GM23338 (cell line): Measurements from ENCODE around the gene C6orf136. TPM values are rescaled to one million over a fixed set of nuclear protein-coding genes. Genes with fewer than 3 reads are reported as not detected.
A peak's percentile ranks its signal among the peaks of the same experiment; 100 is the strongest.

Experiments
- ATAC-seq: fragments of 200-7000 bp; cut with Tn5 transposase; 3 replicates; pipeline ENCODE4 v1.9.1; 2020
- DNase-seq: peaks from one replicate; pipeline ENCODE4 v3.0.0-alpha.2; 2015; ENCODE audit warnings: low spot score
- H2AFZ ChIP-seq: fragments of 200-600 bp; sonication (generic); 2 replicates; pipeline ENCODE4 v1.8.0; 2016; ENCODE audit warnings: antibody characterized with exemption, mild to moderate bottlenecking, moderate library complexity
- H3F3A ChIP-seq: fragments of 200-600 bp; sonication (generic); replicated peaks from 2 replicates; pipeline ENCODE4 v1.8.0; 2017; ENCODE audit warnings: antibody characterized with exemption, mixed run types, low read depth
- H3K27ac ChIP-seq: fragments of 200-600 bp; sonication (generic); 2 replicates; pipeline ENCODE4 v1.6.1; 2016; ENCODE audit warnings: low read depth
- H3K27me3 ChIP-seq: fragments of 200-600 bp; sonication (generic); 2 replicates; pipeline ENCODE4 v1.8.0; 2016; ENCODE audit warnings: mild to moderate bottlenecking, mixed run types, moderate library complexity; ENCODE audit not compliant: insufficient read depth
- H3K36me3 ChIP-seq: fragments of 200-600 bp; sonication (generic); 2 replicates; pipeline ENCODE4 v1.8.0; 2016; ENCODE audit warnings: mild to moderate bottlenecking; ENCODE audit not compliant: insufficient read depth
- H3K4me1 ChIP-seq: fragments of 200-600 bp; sonication (generic); 2 replicates; pipeline ENCODE4 v1.8.0; 2016; ENCODE audit warnings: mild to moderate bottlenecking, moderate library complexity; ENCODE audit not compliant: insufficient read depth
- H3K4me2 ChIP-seq: fragments of 200-600 bp; sonication (generic); 2 replicates; pipeline ENCODE4 v1.7.1; 2017; ENCODE audit warnings: mixed run types
- H3K4me3 ChIP-seq: fragments of 200-600 bp; sonication (generic); 2 replicates; pipeline ENCODE4 v1.6.1; 2016; ENCODE audit warnings: mixed run types
- H3K79me2 ChIP-seq: fragments of 200-600 bp; sonication (generic); replicated peaks from 2 replicates; pipeline ENCODE4 v1.8.0; 2017; ENCODE audit warnings: mild to moderate bottlenecking; ENCODE audit not compliant: insufficient read depth
- H3K9me2 ChIP-seq: fragments of 200-600 bp; sonication (generic); 2 replicates; pipeline ENCODE4 v1.8.0; 2017; ENCODE audit not compliant: insufficient read depth
- H4K20me1 ChIP-seq: fragments of 200-600 bp; sonication (generic); replicated peaks from 2 replicates; pipeline ENCODE4 v1.8.0; 2017; ENCODE audit warnings: mild to moderate bottlenecking; ENCODE audit not compliant: insufficient read depth
- H3K27ac Mint-ChIP-seq: 2 replicates; pipeline ENCODE4 v1.8.0; 2020; ENCODE audit warnings: inconsistent platforms, mild to moderate bottlenecking, moderate library complexity, mixed read lengths
- H3K27me3 Mint-ChIP-seq: 3 replicates; pipeline ENCODE4 v1.8.0; 2022; ENCODE audit warnings: low read depth, mild to moderate bottlenecking, moderate library complexity, mixed read lengths, inconsistent platforms; ENCODE audit not compliant: insufficient read depth, poor library complexity
- H3K36me3 Mint-ChIP-seq: 3 replicates; pipeline ENCODE4 v1.8.0; 2021; ENCODE audit warnings: low read depth, mild to moderate bottlenecking, inconsistent platforms, moderate library complexity, mixed read lengths
- H3K4me1 Mint-ChIP-seq: 3 replicates; pipeline ENCODE4 v1.8.0; 2020; ENCODE audit warnings: mild to moderate bottlenecking, inconsistent platforms, mixed read lengths
- H3K4me3 Mint-ChIP-seq: 3 replicates; pipeline ENCODE4 v1.8.0; 2021; ENCODE audit warnings: moderate library complexity, mild to moderate bottlenecking, inconsistent platforms, mixed read lengths
- H3K9me3 Mint-ChIP-seq: 3 replicates; pipeline ENCODE4 v1.8.0; 2020; ENCODE audit warnings: moderate library complexity, mild to moderate bottlenecking, inconsistent platforms, mixed read lengths
- CTCF ChIP-seq, 2 experiments: fragments of 200-600 bp in 1 of 2; sonication (generic) in 1 of 2; conservative IDR thresholded peaks; 2 replicates each; pipeline versions ENCODE4 v1.5.1 to v1.6.1; 2016 to 2017; ENCODE audit warnings: antibody characterized with exemption in 2 of 2, low read depth in 2 of 2, mild to moderate bottlenecking in 2 of 2, moderate library complexity in 1 of 2
- NANOG ChIP-seq: IDR thresholded peaks from 2 replicates; pipeline ENCODE4 v1.6.1; 2016; ENCODE audit warnings: antibody characterized with exemption, borderline replicate concordance
- ZNF114 ChIP-seq: fragments of 250-450 bp; sonication (Bioruptor Pico); IDR thresholded peaks from 2 replicates; pipeline ENCODE4 v1.5.0; 2020; ENCODE audit warnings: mild to moderate bottlenecking, moderate library complexity
- polyA plus RNA-seq: library from polyadenylated mRNA; unstranded; fragments of >200 nt; fragmentation: Nextera tagmentation; extraction: Ambion mirVana; gene quantifications from 2 replicates; pipeline ENCODE4 v1.2.1, GENCODE V29; 2016
- total RNA-seq: library from RNA; depleted of rRNA; stranded (reverse); fragments of >200 nt; shearing (Covaris generic); gene quantifications from 2 replicates; pipeline ENCODE4 v1.2.3, GENCODE V29; 2014
- TF ChIP-seq, protein P1 (sequence below): fragments of 250-450 bp; sonication (Bioruptor Pico); IDR thresholded peaks from 2 replicates; pipeline ENCODE4 v1.5.0; 2020; ENCODE audit warnings: mild to moderate bottlenecking, moderate library complexity

The C6orf136 gene
- total and polyA plus RNA-seq, 2 experiments from 2014 or later, result 12.5 to 27.5 TPM

DNA sequence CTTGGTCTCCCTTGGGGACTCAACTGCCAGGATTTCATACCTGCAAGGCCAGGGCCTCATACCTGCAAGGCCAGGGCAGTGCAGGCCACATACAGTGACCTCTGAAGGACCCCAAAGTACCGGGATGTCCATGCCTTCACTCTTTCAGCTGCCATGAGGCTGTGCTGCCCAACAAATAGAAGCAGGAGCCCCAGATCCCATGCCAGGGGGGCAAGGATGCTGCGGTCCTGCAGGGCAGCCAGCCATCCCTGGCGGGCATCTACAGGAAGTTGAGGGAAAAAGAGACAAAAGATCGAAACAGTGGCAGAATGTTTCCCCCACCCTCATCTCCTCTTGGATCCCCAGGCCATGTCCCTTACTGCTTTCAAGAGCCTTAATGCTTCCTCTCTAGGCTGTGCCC is 43.1 kb downstream of the C6orf136 start:
- TF ChIP-seq ZNF114 (no peak), NANOG (no peak), CTCF (conservative IDR thresholded peaks at IDR 0.05; ENCODE audit: low read depth in 2 of 2) (no peak)
- TF ChIP-seq, protein P1, sequence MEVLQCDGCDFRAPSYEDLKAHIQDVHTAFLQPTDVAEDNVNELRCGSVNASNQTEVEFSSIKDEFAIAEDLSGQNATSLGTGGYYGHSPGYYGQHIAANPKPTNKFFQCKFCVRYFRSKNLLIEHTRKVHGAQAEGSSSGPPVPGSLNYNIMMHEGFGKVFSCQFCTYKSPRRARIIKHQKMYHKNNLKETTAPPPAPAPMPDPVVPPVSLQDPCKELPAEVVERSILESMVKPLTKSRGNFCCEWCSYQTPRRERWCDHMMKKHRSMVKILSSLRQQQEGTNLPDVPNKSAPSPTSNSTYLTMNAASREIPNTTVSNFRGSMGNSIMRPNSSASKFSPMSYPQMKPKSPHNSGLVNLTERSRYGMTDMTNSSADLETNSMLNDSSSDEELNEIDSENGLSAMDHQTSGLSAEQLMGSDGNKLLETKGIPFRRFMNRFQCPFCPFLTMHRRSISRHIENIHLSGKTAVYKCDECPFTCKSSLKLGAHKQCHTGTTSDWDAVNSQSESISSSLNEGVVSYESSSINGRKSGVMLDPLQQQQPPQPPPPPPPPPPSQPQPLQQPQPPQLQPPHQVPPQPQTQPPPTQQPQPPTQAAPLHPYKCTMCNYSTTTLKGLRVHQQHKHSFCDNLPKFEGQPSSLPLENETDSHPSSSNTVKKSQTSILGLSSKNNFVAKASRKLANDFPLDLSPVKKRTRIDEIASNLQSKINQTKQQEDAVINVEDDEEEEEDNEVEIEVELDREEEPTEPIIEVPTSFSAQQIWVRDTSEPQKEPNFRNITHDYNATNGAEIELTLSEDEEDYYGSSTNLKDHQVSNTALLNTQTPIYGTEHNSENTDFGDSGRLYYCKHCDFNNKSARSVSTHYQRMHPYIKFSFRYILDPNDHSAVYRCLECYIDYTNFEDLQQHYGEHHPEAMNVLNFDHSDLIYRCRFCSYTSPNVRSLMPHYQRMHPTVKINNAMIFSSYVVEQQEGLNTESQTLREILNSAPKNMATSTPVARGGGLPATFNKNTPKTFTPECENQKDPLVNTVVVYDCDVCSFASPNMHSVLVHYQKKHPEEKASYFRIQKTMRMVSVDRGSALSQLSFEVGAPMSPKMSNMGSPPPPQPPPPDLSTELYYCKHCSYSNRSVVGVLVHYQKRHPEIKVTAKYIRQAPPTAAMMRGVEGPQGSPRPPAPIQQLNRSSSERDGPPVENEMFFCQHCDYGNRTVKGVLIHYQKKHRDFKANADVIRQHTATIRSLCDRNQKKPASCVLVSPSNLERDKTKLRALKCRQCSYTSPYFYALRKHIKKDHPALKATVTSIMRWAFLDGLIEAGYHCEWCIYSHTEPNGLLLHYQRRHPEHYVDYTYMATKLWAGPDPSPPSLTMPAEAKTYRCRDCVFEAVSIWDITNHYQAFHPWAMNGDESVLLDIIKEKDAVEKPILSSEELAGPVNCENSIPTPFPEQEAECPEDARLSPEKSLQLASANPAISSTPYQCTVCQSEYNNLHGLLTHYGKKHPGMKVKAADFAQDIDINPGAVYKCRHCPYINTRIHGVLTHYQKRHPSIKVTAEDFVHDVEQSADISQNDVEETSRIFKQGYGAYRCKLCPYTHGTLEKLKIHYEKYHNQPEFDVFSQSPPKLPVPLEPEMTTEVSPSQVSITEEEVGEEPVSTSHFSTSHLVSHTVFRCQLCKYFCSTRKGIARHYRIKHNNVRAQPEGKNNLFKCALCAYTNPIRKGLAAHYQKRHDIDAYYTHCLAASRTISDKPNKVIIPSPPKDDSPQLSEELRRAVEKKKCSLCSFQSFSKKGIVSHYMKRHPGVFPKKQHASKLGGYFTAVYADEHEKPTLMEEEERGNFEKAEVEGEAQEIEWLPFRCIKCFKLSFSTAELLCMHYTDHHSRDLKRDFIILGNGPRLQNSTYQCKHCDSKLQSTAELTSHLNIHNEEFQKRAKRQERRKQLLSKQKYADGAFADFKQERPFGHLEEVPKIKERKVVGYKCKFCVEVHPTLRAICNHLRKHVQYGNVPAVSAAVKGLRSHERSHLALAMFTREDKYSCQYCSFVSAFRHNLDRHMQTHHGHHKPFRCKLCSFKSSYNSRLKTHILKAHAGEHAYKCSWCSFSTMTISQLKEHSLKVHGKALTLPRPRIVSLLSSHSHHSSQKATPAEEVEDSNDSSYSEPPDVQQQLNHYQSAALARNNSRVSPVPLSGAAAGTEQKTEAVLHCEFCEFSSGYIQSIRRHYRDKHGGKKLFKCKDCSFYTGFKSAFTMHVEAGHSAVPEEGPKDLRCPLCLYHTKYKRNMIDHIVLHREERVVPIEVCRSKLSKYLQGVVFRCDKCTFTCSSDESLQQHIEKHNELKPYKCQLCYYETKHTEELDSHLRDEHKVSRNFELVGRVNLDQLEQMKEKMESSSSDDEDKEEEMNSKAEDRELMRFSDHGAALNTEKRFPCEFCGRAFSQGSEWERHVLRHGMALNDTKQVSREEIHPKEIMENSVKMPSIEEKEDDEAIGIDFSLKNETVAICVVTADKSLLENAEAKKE (CRISPR knock-in tag), result no peak
- peaks cover 34% of the 10 kb centered on the region for H3K27me3 Mint-ChIP-seq
- no peak for ATAC-seq
- Histone ChIP-seq H3K4me3 (peak overlapping the region; percentile 94), H3K27ac (peak overlapping the region; percentile 90), H3K9me2 (no peaks in the 10 kb centered on the region), H3F3A (peaks cover 12% of the 10 kb centered on the region), H3K36me3 (no peaks in the 10 kb centered on the region), H2AFZ (peak overlapping the region; percentile 99; the same call in 1 of the 2 replicates), H3K27me3 (0 out of 2 replicates have a peak, but pooled peaks cover 5% of the 10 kb centered on the region), H3K4me1 (peaks cover 30% of the 10 kb centered on the region), H4K20me1 (no peaks in the 10 kb centered on the region), H3K4me2 (peak overlapping the region; percentile 81), H3K79me2 (peaks cover 7% of the 10 kb centered on the region; the same call in 1 of the 2 replicates)
- no peaks in the 10 kb centered on the region; the same call in 2 of the 3 replicates for H3K9me3 Mint-ChIP-seq
- H3K27ac Mint-ChIP-seq, result peak overlapping the region; percentile 80; the same call in 1 of the 2 replicates
- peaks cover 48% of the 10 kb centered on the region for H3K4me1 Mint-ChIP-seq
- H3K36me3 Mint-ChIP-seq, result peaks cover 18% of the 10 kb centered on the region
- DNase-seq, result no peak
- peak overlapping the region; percentile 88 for H3K4me3 Mint-ChIP-seq
